HepG2 (cell line): Measurements from ENCODE around the gene GBX1.

ENCODE experiments used
- PCBP1 ChIP-seq: fragments of 200-400 bp; formaldehyde crosslinking; IDR thresholded peaks from 2 replicates; pipeline ENCODE4 v1.6.1; 2017; ENCODE audit warnings: mild to moderate bottlenecking, low read depth, low read length, borderline replicate concordance
- POLR2A ChIP-seq, 2 experiments: IDR thresholded peaks; 2 replicates each; pipeline ENCODE4 v1.6.1; 2011; ENCODE audit warnings: low read depth in 2 of 2, low read length in 2 of 2, mild to moderate bottlenecking in 1 of 2, moderate library complexity in 1 of 2; ENCODE audit not compliant: insufficient read depth in 1 of 2

- no peak for TF ChIP-seq POLR2A (IDR thresholded peaks at IDR 0.05; ENCODE audit: insufficient read depth in 1 of 2, low read depth in 2 of 2, low read length in 2 of 2)
- no peak for TF ChIP-seq PCBP1
Measured at GRCh38 chr7:151124481-151124880, 43.0 kb downstream of the GBX1 start.
